ENCODE data around the gene AMPD3. TPM values are rescaled to one million over a fixed set of nuclear protein-coding genes. Genes with fewer than 3 reads are reported as not detected.

The AMPD3 gene
- total and polyA plus RNA-seq, 2 donors (not counting 1 experiment from before 2014, with no cell fraction given), result 40.1 to 85.5 TPM

- no peaks in the 10 kb centered on the region for H3K9me3 Mint-ChIP-seq (ENCODE audit: insufficient read depth)
Observed at GRCh38 chr11:10414181-10414580, 40.9 kb upstream of the AMPD3 start.

More at GRCh38 chr11:10414181-10414580, 40.9 kb upstream of the AMPD3 start:
- Histone ChIP-seq H2AFZ (ENCODE audit: insufficient read depth, low read depth, low read length, poor library complexity, severe bottlenecking) (peak overlapping the region; percentile 57), H3K27ac (ENCODE audit: low read length in 2 of 2) (no peak overlapping the region), H3K27me3 (replicated peaks in 1 of 4; ENCODE audit: control extremely low read depth in 1 of 4, control insufficient read depth in 3 of 4, insufficient read depth in 4 of 4, low read length in 3 of 4) (no peaks in the 10 kb centered on the region), H3K79me2 (ENCODE audit: control insufficient read depth, insufficient read depth, low read length) (no peaks in the 10 kb centered on the region), H3K9ac (ENCODE audit: low read length) (peak overlapping the region; percentile 2), H3K4me2 (replicated peaks; ENCODE audit: low read depth, low read length, poor library complexity, severe bottlenecking) (peak overlapping the region; percentile 47), H3K4me1 (ENCODE audit: control insufficient read depth in 2 of 2, insufficient read depth in 2 of 2, low read length in 2 of 2) (peaks cover 19 to 24% of the 10 kb centered on the region in 2 donors), H3K9me3 (ENCODE audit: control extremely low read depth in 1 of 3, control insufficient read depth in 2 of 3, insufficient read depth in 1 of 3, low read length in 2 of 3) (no peaks in the 10 kb centered on the region), H3K4me3 (ENCODE audit: control extremely low read depth in 1 of 5, extremely low read depth in 1 of 5, insufficient read depth in 1 of 5, low read depth in 2 of 5, low read length in 4 of 5) (peak overlapping the region in 1 of 5 experiments; percentile 4), H3K36me3 (replicated peaks in 1 of 2; ENCODE audit: control extremely low read depth in 1 of 2, control insufficient read depth in 1 of 2, extremely low read depth in 1 of 2, insufficient read depth in 2 of 2, low read length in 1 of 2) (no peaks in the 10 kb centered on the region), H4K20me1 (ENCODE audit: control insufficient read depth, insufficient read depth, low read length, poor library complexity, severe bottlenecking) (no peaks in the 10 kb centered on the region)
- CTCF ChIA-PET, result interaction anchor here (0.6 to 8.9 kb wide), 49 partner anchors 8 to 357 kb away, joined by 3 to 171 read pairs (median 6); partner anchors contain the start of genes AMPD3 and RNF141
- no peak overlapping the region for H3K27ac Mint-ChIP-seq
- peak overlapping the region; percentile 8 for H3K4me3 Mint-ChIP-seq
- POLR2A ChIA-PET, result interaction anchor here (1.2 to 2.2 kb wide), 3 partner anchors 27 to 127 kb away, joined by 3 to 9 read pairs (median 6); partner anchors contain the start of gene RNF141
- intact Hi-C loops (cut with micrococcal nuclease), result no loop called here
- 22% methylated on average over 6 of the region's 8 CpGs for WGBS (ENCODE audit: insufficient coverage)
- DNase-seq (no peak), ATAC-seq (ENCODE audit: low read depth) (no peak)
- no peak for TF ChIP-seq EZH2 (IDR thresholded peaks at IDR 0.05; ENCODE audit: borderline replicate concordance, insufficient read depth, low read depth, low read length, poor library complexity, severe bottlenecking)
- TF ChIP-seq CTCF (IDR thresholded peaks at IDR 0.05), result no peak
- no peaks in the 10 kb centered on the region for H3K27me3 Mint-ChIP-seq
- H3K4me1 Mint-ChIP-seq, result peaks cover 25% of the 10 kb centered on the region
